GM18520 (cell line): Measurements from ENCODE around the gene ZSCAN26.
"Not testable (repeated sequence)": the region's sequence is repeated elsewhere in the genome, so short reads cannot be mapped to it uniquely, and the experiment has no call there.

Experiments
- ATAC-seq: cut with Tn5 transposase; IDR thresholded peaks from one replicate; pipeline ENCODE4 v1.9.1; 2021; ENCODE audit not compliant: unreplicated experiment

The ZSCAN26 gene

GRCh38 chr6:28315628-28316027, 48.7 kb downstream of the ZSCAN26 start:
- ATAC-seq: no peak

DNA sequence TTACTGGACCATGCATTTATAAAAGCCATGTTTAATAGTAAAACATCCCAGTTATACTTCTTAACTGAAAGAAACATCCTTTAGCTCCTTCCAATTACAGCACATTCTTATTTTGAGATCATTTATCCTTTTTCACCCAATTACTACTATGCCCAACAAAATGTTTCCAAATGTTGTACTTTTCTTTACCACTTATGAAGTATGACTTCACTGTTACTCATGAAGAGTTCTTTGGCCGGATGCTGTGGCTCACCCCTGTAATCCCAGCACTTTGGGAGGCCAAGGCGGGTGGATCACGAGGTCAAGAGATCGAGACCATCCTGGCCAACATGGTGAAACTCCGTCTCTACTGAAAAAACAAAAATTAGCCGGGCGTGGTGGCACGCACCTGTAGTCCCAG, 50.9 kb downstream of the ZSCAN26 start:
- ATAC-seq: not testable (repeated sequence)

- ATAC-seq: no peak
These were observed 55.7 kb downstream of the ZSCAN26 start for GRCh38 chr6:28322661-28323060.

DNA sequence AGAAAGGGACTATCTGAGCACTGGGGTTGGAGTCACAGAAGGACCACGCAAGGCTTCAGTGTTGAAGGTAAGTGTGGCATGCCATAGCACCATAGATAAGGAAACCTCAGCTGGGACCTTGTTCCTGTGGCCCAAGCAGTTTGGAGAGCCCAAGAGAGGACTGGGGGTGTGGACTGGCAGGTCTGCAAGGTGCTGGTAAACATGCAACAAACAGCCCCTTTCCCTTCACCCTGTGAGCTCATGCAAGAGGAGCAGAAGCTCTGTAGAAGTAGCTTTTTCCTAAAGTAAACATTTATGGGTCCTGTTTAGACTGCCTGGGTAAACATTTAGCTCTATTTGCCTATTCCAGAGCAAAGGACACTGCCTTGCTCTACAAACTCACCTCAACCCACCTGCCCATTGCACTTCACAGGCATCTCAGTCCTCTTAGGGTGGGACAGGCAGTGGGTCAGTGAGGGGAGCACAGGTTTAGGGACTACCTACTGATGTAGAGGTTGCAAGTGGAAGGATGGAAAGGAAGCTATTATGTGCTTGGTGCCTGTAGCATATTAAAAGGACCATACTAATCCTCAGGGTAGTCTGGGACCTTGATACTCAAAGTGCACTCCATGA, 57.0 kb downstream of the ZSCAN26 start:
- ATAC-seq: no peak

GRCh38 chr6:28326371-28326948, 59.5 kb downstream of the ZSCAN26 start:
- ATAC-seq: no peak
